Measurements from ENCODE around the gene TAF15.

- TF ChIP-seq CTCF (IDR thresholded peaks at IDR 0.05; ENCODE audit: low read depth, low read length, poor library complexity, severe bottlenecking) (no peak), EZH2phosphoT487 (IDR thresholded peaks at IDR 0.05; ENCODE audit: borderline replicate concordance, low read length) (no peak)
Observed at GRCh38 chr17:35773129-35773528, 36.2 kb upstream of the TAF15 start.
